Left colon (tissue), 2 donors: Measurements from ENCODE around the gene PTGFR. TPM values are rescaled to one million over a fixed set of nuclear protein-coding genes. Genes with fewer than 3 reads are reported as not detected.

Experiments
- ATAC-seq: fragments of 200-7000 bp; cut with Tn5 transposase; one replicate; pipeline ENCODE4 v1.9.1; 2020; ENCODE audit warnings: mild to moderate bottlenecking, moderate library complexity
- DNase-seq, 2 donors: peaks; one replicate each; pipeline ENCODE4 v3.0.0-alpha.2; 2020
- intact Hi-C, 2 donors: fragments of 100-400 bp; cut with DNase I in 1 of 2; cut with micrococcal nuclease in 1 of 2; formaldehyde crosslinking; loops; one replicate each; pipeline versions ENCODE4 v1.11.2 to v1.14.0; 2022; cut with DNase I, micrococcal nuclease
- total RNA-seq, 2 donors: library from RNA; stranded (reverse); fragmentation: NEBNext Ultra II Directional; extraction: Animal tissue kit (Norgen Biotek cat#: 25700); gene quantifications; one replicate each; pipeline ENCODE4 v1.2.1, GENCODE V29; 2021
- donor health status: DM: no; HTN: no; CAD: no.
- donor health status: DM: yes; HTN: yes; CAD: no.

Gene PTGFR
- total RNA-seq, 2 donors from 2014 or later, result 0.18 to 0.87 TPM

GRCh38 chr1:78516716-78517115, 25.9 kb downstream of the PTGFR start:
- DNase-seq, result no peak
- intact Hi-C loops, result no loop called here
- ATAC-seq, result no peak

GRCh38 chr1:78519446-78519845, 28.7 kb downstream of the PTGFR start:
- DNase-seq (no peak), ATAC-seq (no peak)
- intact Hi-C loops, result no loop called here

- no peak for ATAC-seq
- intact Hi-C loops, result no loop called here
- DNase-seq, result no peak
These were observed 29.4 kb downstream of the PTGFR start for GRCh38 chr1:78520216-78520615.

GRCh38 chr1:78520843-78521242, 30.1 kb downstream of the PTGFR start:
- intact Hi-C loops, result no loop called here
- no peak for DNase-seq
- no peak for ATAC-seq

- ATAC-seq (no peak), DNase-seq (no peak)
- intact Hi-C loops, result no loop called here
These were observed 31.4 kb downstream of the PTGFR start for GRCh38 chr1:78522136-78522535.

- no peak for ATAC-seq
- DNase-seq, result no peak
- intact Hi-C loops, result no loop called here
These were observed 35.7 kb downstream of the PTGFR start for GRCh38 chr1:78526496-78526895.

- intact Hi-C loops, result no loop called here
- DNase-seq (no peak), ATAC-seq (no peak)
These were observed 36.9 kb downstream of the PTGFR start for GRCh38 chr1:78527706-78528105.

- ATAC-seq, result no peak
- no peak for DNase-seq
- intact Hi-C loops, result no loop called here
These were observed 42.8 kb downstream of the PTGFR start for GRCh38 chr1:78533527-78533926.

- DNase-seq, result no peak
- intact Hi-C loops, result no loop called here
- ATAC-seq, result no peak
These were observed 44.5 kb downstream of the PTGFR start for GRCh38 chr1:78535286-78535685.

GRCh38 chr1:78536427-78536826, 45.7 kb downstream of the PTGFR start:
- intact Hi-C loops, result no loop called here
- DNase-seq (no peak), ATAC-seq (no peak)

- intact Hi-C loops, result no loop called here
- no peak for DNase-seq
- ATAC-seq, result no peak
These were observed 49.3 kb downstream of the PTGFR start for GRCh38 chr1:78540048-78540447.

- DNase-seq (no peak), ATAC-seq (no peak)
- intact Hi-C loops, result no loop called here
These were observed 50.7 kb downstream of the PTGFR start for GRCh38 chr1:78541479-78541878.

GRCh38 chr1:78543941-78544643, 53.3 kb downstream of the PTGFR start:
- intact Hi-C loops, result no loop called here
- DNase-seq (no peak), ATAC-seq (no peak)

- DNase-seq (no peak), ATAC-seq (no peak)
- intact Hi-C loops, result no loop called here
These were observed 56.3 kb downstream of the PTGFR start for GRCh38 chr1:78547081-78547480.

- DNase-seq (no peak), ATAC-seq (no peak)
- intact Hi-C loops, result no loop called here
These were observed 58.6 kb downstream of the PTGFR start for GRCh38 chr1:78549331-78549730.

GRCh38 chr1:78549891-78550290, 59.1 kb downstream of the PTGFR start:
- intact Hi-C loops, result no loop called here
- ATAC-seq, result no peak
- DNase-seq, result no peak

- ATAC-seq (no peak), DNase-seq (no peak)
- intact Hi-C loops, result no loop called here
These were observed 63.1 kb downstream of the PTGFR start for GRCh38 chr1:78553859-78554258.

GRCh38 chr1:78554840-78555239, 64.1 kb downstream of the PTGFR start:
- no peak for DNase-seq
- intact Hi-C loops, result no loop called here
- ATAC-seq, result no peak

GRCh38 chr1:78559680-78560079, 68.9 kb downstream of the PTGFR start:
- intact Hi-C loops, result no loop called here
- DNase-seq (no peak), ATAC-seq (no peak)

GRCh38 chr1:78560811-78561210, 70.0 kb downstream of the PTGFR start:
- ATAC-seq (no peak), DNase-seq (no peak)
- intact Hi-C loops, result no loop called here

- ATAC-seq (no peak), DNase-seq (no peak)
- intact Hi-C loops, result no loop called here
These were observed 71.1 kb downstream of the PTGFR start for GRCh38 chr1:78561856-78562255.
